H54 (cell line): ENCODE results near the gene GALNT14.

Experiments used
- DNase-seq: peaks from one replicate; pipeline ENCODE4 v3.0.0; 2011; ENCODE audit warnings: low spot score, mixed read lengths; ENCODE audit not compliant: insufficient read length
- FAIRE-seq: peaks from 3 replicates; lab custom pipeline; 2011; peaks lifted over from hg19 to GRCh38; lab: Jason Lieb, UNC
- POLR2A ChIP-seq: IDR thresholded peaks from 2 replicates; pipeline ENCODE4 v1.6.1; 2011; ENCODE audit warnings: low read depth, mild to moderate bottlenecking, low read length

Gene GALNT14

GRCh38 chr2:31124904-31125303 lies 13.3 kb downstream of the GALNT14 start:
- DNase-seq (no peak), FAIRE-seq (no peak)
- TF ChIP-seq POLR2A: no peak

GRCh38 chr2:31122133-31122532 lies 16.1 kb downstream of the GALNT14 start:
- DNase-seq (no peak), FAIRE-seq (no peak)
- no peak for TF ChIP-seq POLR2A

- TF ChIP-seq POLR2A: no peak
- no peak for FAIRE-seq
- no peak for DNase-seq
Observed at GRCh38 chr2:31113765-31114164, 24.5 kb downstream of the GALNT14 start.

GRCh38 chr2:31112544-31112943 lies 25.7 kb downstream of the GALNT14 start:
- DNase-seq (no peak), FAIRE-seq (no peak)
- TF ChIP-seq POLR2A: no peak

- no peak for TF ChIP-seq POLR2A
- DNase-seq (no peak), FAIRE-seq (no peak)
Observed at GRCh38 chr2:31110998-31111397, 27.2 kb downstream of the GALNT14 start.

GRCh38 chr2:31110431-31110830 lies 27.8 kb downstream of the GALNT14 start:
- no peak for FAIRE-seq
- DNase-seq: no peak
- no peak for TF ChIP-seq POLR2A

- FAIRE-seq (no peak), DNase-seq (no peak)
- TF ChIP-seq POLR2A: no peak
Observed at GRCh38 chr2:31109633-31110192, 28.5 kb downstream of the GALNT14 start.

- FAIRE-seq: no peak
- no peak for DNase-seq
- no peak for TF ChIP-seq POLR2A
Observed at GRCh38 chr2:31108561-31109286, 29.5 kb downstream of the GALNT14 start.

GRCh38 chr2:31107591-31108300 lies 30.5 kb downstream of the GALNT14 start:
- DNase-seq (no peak), FAIRE-seq (no peak)
- no peak for TF ChIP-seq POLR2A

GRCh38 chr2:31101701-31102100 lies 36.5 kb downstream of the GALNT14 start:
- no peak for TF ChIP-seq POLR2A
- DNase-seq: no peak
- FAIRE-seq: no peak

GRCh38 chr2:31097962-31098613 lies 40.2 kb downstream of the GALNT14 start:
- FAIRE-seq: no peak
- DNase-seq: no peak
- TF ChIP-seq POLR2A: no peak

- no peak for DNase-seq
- no peak for FAIRE-seq
- no peak for TF ChIP-seq POLR2A
Observed at GRCh38 chr2:31090188-31090587, 48.1 kb downstream of the GALNT14 start.

- FAIRE-seq (no peak), DNase-seq (no peak)
- no peak for TF ChIP-seq POLR2A
Observed at GRCh38 chr2:31089645-31090044, 48.6 kb downstream of the GALNT14 start.
